OCI-LY3 (cell line): ENCODE measurements around the gene KAZN.

Experiments
- CTCF ChIP-seq: fragments of 200-600, 300-600 bp; sonication (generic); IDR thresholded peaks from 2 replicates; pipeline ENCODE4 v1.5.1; 2014; ENCODE audit warnings: antibody characterized with exemption, low read length, low read depth
- EZH2phosphoT487 ChIP-seq: fragments of 200-600 bp; shearing (Covaris generic); IDR thresholded peaks from 2 replicates; pipeline ENCODE4 v1.6.1; 2018; ENCODE audit warnings: antibody characterized with exemption, mixed run types, low read depth

GRCh38 chr1:14891991-14892390, 293.5 kb downstream of the KAZN start:
- TF ChIP-seq CTCF (no peak), EZH2phosphoT487 (no peak)
